ENCODE data around the gene DNAJB7. TPM values are rescaled to one million over a fixed set of nuclear protein-coding genes. Genes with fewer than 3 reads are reported as not detected.
"Not testable (repeated sequence)": the region's sequence is repeated elsewhere in the genome, so short reads cannot be mapped to it uniquely, and the experiment has no call there.

The DNAJB7 gene
- total RNA-seq, 4 donors from 2014 or later, result 0.27 to 0.54 (median 0.44) TPM; not detected in 1

DNA sequence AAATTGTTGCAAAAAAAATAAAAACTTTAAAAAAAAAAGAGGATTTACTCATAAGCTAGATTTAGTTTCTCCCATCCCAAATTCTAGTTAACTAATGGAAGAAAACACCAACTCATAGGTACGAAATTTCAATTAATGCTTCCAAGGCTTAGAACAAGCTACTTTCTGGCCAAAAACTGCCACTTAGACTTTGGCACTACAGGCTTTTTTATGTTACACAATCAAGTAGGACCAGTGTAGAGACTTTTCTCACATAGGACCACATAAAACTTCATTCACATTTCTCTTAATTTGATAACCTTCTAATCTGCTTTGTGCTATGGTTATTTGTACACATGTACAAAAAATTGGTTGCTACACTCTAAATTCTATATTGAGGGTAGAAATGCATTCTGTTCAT lies 8.6 kb downstream of the DNAJB7 start:
- Histone ChIP-seq H3K27me3 (no peaks in the 10 kb centered on the region), H3K27ac (peak overlapping the region in 1 of 3 donors; percentile 31), H3K36me3 (peaks cover 11 to 16% of the 10 kb centered on the region in 2 donors), H3K4me1 (peaks cover 40% of the 10 kb centered on the region in 2 donors), H3K9me3 (no peaks in the 10 kb centered on the region), H3K4me3 (replicated peaks in 1 of 3) (no peak overlapping the region)
- intact Hi-C loops (cut with DNase I), result no loop called here
- no peak for DNase-seq
- no peak for TF ChIP-seq POLR2A (IDR thresholded peaks at IDR 0.05)
- TF ChIP-seq CTCF (IDR thresholded peaks at IDR 0.05), result no peak
- WGBS, 2 donors, result 36 to 40% methylated on average over 1 of the region's 1 CpG

DNA sequence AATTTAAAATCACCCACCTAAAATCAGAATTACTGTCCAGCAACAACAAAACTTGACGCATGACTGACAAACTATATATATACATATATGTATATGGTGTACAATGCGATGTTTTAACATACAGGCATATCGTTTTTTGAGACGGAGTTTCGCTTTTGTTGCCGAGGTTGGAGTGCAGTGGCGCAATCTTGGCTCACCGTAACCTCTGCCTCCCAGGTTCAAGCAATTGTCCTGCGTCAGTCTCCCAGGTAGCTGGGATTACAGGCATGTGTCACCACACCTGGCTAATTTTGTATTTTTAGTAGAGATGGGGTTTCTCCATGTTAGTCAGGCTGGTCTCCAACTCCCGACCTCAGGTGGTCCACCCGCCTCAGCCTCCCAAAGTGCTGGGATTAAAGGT lies 16.1 kb downstream of the DNAJB7 start:
- H3K27me3 ChIP-seq; H3K27ac ChIP-seq; intact Hi-C loops (cut with DNase I); DNase-seq; H3K9me3 ChIP-seq; H3K4me3 ChIP-seq (replicated peaks in 1 of 3); H3K4me1 ChIP-seq: not testable (repeated sequence)
- peaks cover 40 to 56% of the 10 kb centered on the region in 2 donors for H3K36me3 ChIP-seq
- 92 to 94% methylated on average over 11 of the region's 11 CpGs for WGBS, 2 donors

DNA sequence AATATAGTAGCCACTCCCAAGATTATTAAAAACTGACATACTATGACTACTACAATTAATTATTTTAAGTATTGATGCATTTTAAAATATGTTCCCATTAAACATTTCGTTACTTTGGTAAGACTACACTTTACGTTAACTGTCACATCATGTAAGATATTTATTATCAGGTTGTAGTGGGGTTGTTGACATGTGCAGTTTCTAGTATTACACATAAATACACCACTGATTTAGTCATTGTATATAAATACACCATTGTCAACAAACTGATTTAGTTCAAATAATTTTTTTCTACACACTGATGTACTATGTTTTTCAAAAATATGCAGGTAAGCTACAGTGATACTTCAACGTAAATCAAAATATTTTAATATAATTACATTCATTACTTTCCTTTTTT lies 17.0 kb downstream of the DNAJB7 start:
- TF ChIP-seq CTCF (IDR thresholded peaks at IDR 0.05), result no peak
- TF ChIP-seq POLR2A (IDR thresholded peaks at IDR 0.05), result no peak
- Histone ChIP-seq H3K9me3 (no peaks in the 10 kb centered on the region), H3K4me1 (no peaks in the 10 kb centered on the region), H3K36me3 (peaks cover 48 to 57% of the 10 kb centered on the region in 2 donors), H3K4me3 (replicated peaks in 1 of 3) (no peak overlapping the region), H3K27ac (no peak overlapping the region), H3K27me3 (no peaks in the 10 kb centered on the region)
- 98 to 99% methylated on average over 3 of the region's 3 CpGs for WGBS, 2 donors
- no peak for DNase-seq
- intact Hi-C loops (cut with DNase I), result no loop called here

- Histone ChIP-seq H3K9me3 (no peaks in the 10 kb centered on the region), H3K4me1 (no peaks in the 10 kb centered on the region), H3K36me3 (peaks cover 42 to 51% of the 10 kb centered on the region in 2 donors), H3K27ac (no peak overlapping the region), H3K4me3 (replicated peaks in 1 of 3) (no peak overlapping the region), H3K27me3 (no peaks in the 10 kb centered on the region)
- WGBS, 2 donors, result 55 to 56% methylated on average over 3 of the region's 3 CpGs
- peak; percentile 66 to 74 for DNase-seq
- TF ChIP-seq CTCF (IDR thresholded peaks at IDR 0.05), result peak in 1 of 6 experiments; percentile 21
- TF ChIP-seq POLR2A (IDR thresholded peaks at IDR 0.05), result no peak
- intact Hi-C loops (cut with DNase I), result no loop called here
Measured at GRCh38 chr22:40838486-40838885, 23.4 kb downstream of the DNAJB7 start.

GRCh38 chr22:40834619-40835018 lies 27.3 kb downstream of the DNAJB7 start:
- DNase-seq, result no peak
- TF ChIP-seq CTCF (IDR thresholded peaks at IDR 0.05), result no peak
- Histone ChIP-seq H3K27ac (no peak overlapping the region), H3K9me3 (no peaks in the 10 kb centered on the region), H3K36me3 (peaks cover 54 to 66% of the 10 kb centered on the region in 2 donors), H3K27me3 (no peaks in the 10 kb centered on the region), H3K4me1 (no peaks in the 10 kb centered on the region), H3K4me3 (replicated peaks in 1 of 3) (no peak overlapping the region)
- WGBS, 2 donors, result 95 to 98% methylated on average over 3 of the region's 3 CpGs
- intact Hi-C loops (cut with DNase I), result no loop called here

DNA sequence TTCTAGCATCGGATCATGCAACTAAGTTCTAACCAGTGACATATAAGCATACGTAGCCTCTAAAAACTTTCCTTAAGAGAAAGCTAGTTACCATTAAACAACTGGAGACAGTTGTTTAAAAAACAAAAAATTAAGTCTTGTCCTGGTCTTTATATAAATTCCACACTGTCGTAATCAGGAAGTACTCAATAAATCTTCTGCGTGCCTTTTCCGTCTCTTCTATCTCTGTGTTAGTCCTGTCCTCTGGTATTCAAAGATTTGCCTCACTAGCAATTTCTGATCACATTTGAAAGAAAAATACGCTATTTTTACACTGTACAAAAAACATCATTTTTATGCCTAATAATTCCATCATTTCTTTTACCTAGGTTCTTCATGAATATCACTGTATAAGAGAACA lies 32.8 kb downstream of the DNAJB7 start:
- Histone ChIP-seq H3K27me3 (no peaks in the 10 kb centered on the region), H3K36me3 (peaks cover 44 to 59% of the 10 kb centered on the region in 2 donors), H3K4me1 (peaks cover 0 to 5% of the 10 kb centered on the region in 2 donors), H3K9me3 (no peaks in the 10 kb centered on the region), H3K4me3 (replicated peaks in 1 of 3) (no peak overlapping the region), H3K27ac (no peak overlapping the region)
- no peak for TF ChIP-seq POLR2A (IDR thresholded peaks at IDR 0.05)
- no peak for TF ChIP-seq CTCF (IDR thresholded peaks at IDR 0.05)
- no peak for DNase-seq
- WGBS, 2 donors, result 93% methylated on average over 6 of the region's 6 CpGs
- intact Hi-C loops (cut with DNase I), result no loop called here

All from thyroid gland (tissue), 4 donors.